HepG2 (cell line): ENCODE data around the gene SLC25A19. TPM values are rescaled to one million over a fixed set of nuclear protein-coding genes. Genes with fewer than 3 reads are reported as not detected.

Source experiments
- ATAC-seq: fragments of 200-7000 bp; cut with Tn5 transposase; 3 replicates; pipeline ENCODE4 v1.9.1; 2020; ENCODE audit warnings: mild to moderate bottlenecking, moderate library complexity
- BruUV-seq: library from RNA; stranded (reverse); fragments of 400-500 nt; replicated peaks from 2 replicates; lab custom pipeline; 2021; lab: Mats Ljungman, UMichigan
- CTCF ChIA-PET: fragments of 300-600 bp; formaldehyde crosslinking; extraction: SDS; loops from one replicate; lab custom pipeline; 2021; ENCODE audit warnings: low total read pairs, inconsistent platforms, low intra/inter-chr PET ratio; lab: Yijun Ruan, JAX
- POLR2A ChIA-PET: fragments of 350-600 bp; sonication (Branson Sonifier 250); formaldehyde crosslinking; loops from one replicate; lab custom pipeline; 2020; ENCODE audit warnings: antibody characterized with exemption, inconsistent platforms; lab: Yijun Ruan, JAX
- DNase-seq: peaks from one replicate; pipeline ENCODE4 v3.0.0-alpha.2; 2015; ENCODE audit warnings: low spot score
- FAIRE-seq: peaks from 3 replicates; lab custom pipeline; 2011; peaks lifted over from hg19 to GRCh38; lab: Jason Lieb, UNC
- H2AFZ ChIP-seq: one replicate; pipeline ENCODE4 v1.6.1; 2011; ENCODE audit warnings: low read length, inconsistent platforms
- H3K27ac ChIP-seq: fragments of 300-600 bp; 3 replicates; pipeline ENCODE4 v1.8.0; 2011; ENCODE audit warnings: mixed run types, mild to moderate bottlenecking, mixed read lengths, low read length, inconsistent platforms; ENCODE audit not compliant: insufficient read depth; ENCODE audit errors: extremely low read length
- H3K27me3 ChIP-seq, 2 experiments: fragments of 200-600 bp in 1 of 2; 2 replicates in 1 of 2; 3 replicates in 1 of 2; pipeline versions ENCODE4 v1.6.0 to v1.8.0; 2011; ENCODE audit warnings: low read length in 2 of 2, mild to moderate bottlenecking in 2 of 2, moderate library complexity in 2 of 2, inconsistent platforms in 1 of 2; ENCODE audit not compliant: insufficient read depth in 2 of 2, control insufficient read depth in 1 of 2
- H3K36me3 ChIP-seq, 2 experiments: fragments of 200-600 bp in 1 of 2; replicated peaks in 1 of 2; 2 replicates in 1 of 2; 3 replicates in 1 of 2; pipeline versions ENCODE4 v1.5.1 to v1.8.0; 2011; ENCODE audit warnings: low read length in 2 of 2, inconsistent platforms in 1 of 2; ENCODE audit not compliant: insufficient read depth in 2 of 2, control insufficient read depth in 1 of 2
- H3K4me1 ChIP-seq: 2 replicates; pipeline ENCODE4 v1.5.1; 2012; ENCODE audit warnings: low read length, inconsistent platforms; ENCODE audit not compliant: insufficient read depth
- H3K4me2 ChIP-seq: 2 replicates; pipeline ENCODE4 v1.6.0; 2011; ENCODE audit warnings: low read depth, low read length, inconsistent platforms
- H3K4me3 ChIP-seq, 3 experiments: fragments of 200-600 bp in 1 of 3; sonication (generic), shearing (Covaris generic) in 1 of 3; replicated peaks in 1 of 3; 2 replicates each; pipeline ENCODE4 v1.5.1; 2011 to 2016; ENCODE audit warnings: low read length in 3 of 3, inconsistent platforms in 2 of 3, low read depth in 2 of 3, mild to moderate bottlenecking in 2 of 3, control low read depth in 1 of 3, mixed read lengths in 1 of 3; ENCODE audit not compliant: insufficient read depth in 1 of 3
- H3K79me2 ChIP-seq: one replicate; pipeline ENCODE4 v1.6.1; 2011; ENCODE audit warnings: low read length, inconsistent platforms; ENCODE audit not compliant: insufficient read depth
- H3K9ac ChIP-seq: 2 replicates; pipeline ENCODE4 v1.6.0; 2011; ENCODE audit warnings: mild to moderate bottlenecking, low read depth, low read length, inconsistent platforms; ENCODE audit not compliant: insufficient read depth
- H3K9me3 ChIP-seq: 2 replicates; pipeline ENCODE4 v1.5.1; 2012; ENCODE audit warnings: mild to moderate bottlenecking, low read length
- H4K20me1 ChIP-seq: 2 replicates; pipeline ENCODE4 v1.6.0; 2011; ENCODE audit warnings: inconsistent platforms, mild to moderate bottlenecking, low read length, moderate library complexity; ENCODE audit not compliant: insufficient read depth
- KLF12 ChIP-seq: sonication (generic); formaldehyde crosslinking; IDR thresholded peaks from 2 replicates; pipeline ENCODE4 v1.4.0; 2020; ENCODE audit warnings: missing genetic modification reagents, borderline replicate concordance
- MED1 ChIP-seq: sonication (generic); formaldehyde crosslinking; IDR thresholded peaks from 2 replicates; pipeline ENCODE4 v1.4.0; 2020; ENCODE audit warnings: missing genetic modification reagents
- RFXAP ChIP-seq: sonication (generic); formaldehyde crosslinking; IDR thresholded peaks from 2 replicates; pipeline ENCODE4 v1.4.0; 2020; ENCODE audit warnings: missing genetic modification reagents, borderline replicate concordance
- ZNF12 ChIP-seq: sonication (generic); formaldehyde crosslinking; IDR thresholded peaks from 2 replicates; pipeline ENCODE4 v1.5.0; 2020; ENCODE audit warnings: missing genetic modification reagents
- ZNF142 ChIP-seq: sonication (generic); formaldehyde crosslinking; IDR thresholded peaks from 2 replicates; pipeline ENCODE4 v1.4.0; 2020; ENCODE audit warnings: missing genetic modification reagents
- ZNF496 ChIP-seq: sonication (generic); formaldehyde crosslinking; IDR thresholded peaks from 2 replicates; pipeline ENCODE4 v1.8.1; 2023; ENCODE audit warnings: mild to moderate bottlenecking, moderate library complexity, missing genetic modification reagents; ENCODE audit not compliant: insufficient replicate concordance
- ZNF614 ChIP-seq: IDR thresholded peaks from 2 replicates; pipeline ENCODE4 v1.6.1; 2018; ENCODE audit warnings: missing biosample characterization, missing genetic modification reagents, inconsistent platforms, borderline replicate concordance
- WGBS: methylation state at CpG from one replicate; pipeline ENCODE4 v1.1.6; 2017; ENCODE audit warnings: low lambda C conversion rate; 5-methylcytosine and 5-hydroxymethylcytosine counted together
- in situ Hi-C: cut with HindIII; loops from 2 replicates; pipeline ENCODE4 v1.10.0; 2017; ENCODE audit warnings: low pct_unique_long_range_greater_than_20kb; ENCODE audit not compliant: extremely low pct_ligation_motif_present
- intact Hi-C: fragments of 100-400 bp; cut with micrococcal nuclease; formaldehyde crosslinking; loops from one replicate; pipeline ENCODE4 v1.10.0; 2022; ENCODE audit not compliant: unreplicated experiment
- polyA plus RNA-seq, 8 experiments: library from polyadenylated mRNA; depleted of rRNA in 3 of 8; stranded (reverse) in 7 of 8; unstranded in 1 of 8; fragments of >200 nt; fragmentation: Illumina TruSeq in 4 of 8; extraction: Trizol in 4 of 8; gene quantifications; 2 replicates each; pipeline versions ENCODE4 v1.2.1 to v1.2.3, GENCODE V29; 2011 to 2016; ENCODE audit warnings: low read depth in 4 of 8, missing spikeins in 1 of 8, mixed read lengths in 1 of 8; ENCODE audit not compliant: insufficient read depth in 1 of 8
- total RNA-seq, 5 experiments: library from RNA; depleted of rRNA; stranded (reverse); fragments of >200 nt; fragmentation: Illumina TruSeq; extraction: Trizol; gene quantifications; 2 replicates each; pipeline ENCODE4 v1.2.3, GENCODE V29; 2016; ENCODE audit warnings: low read depth in 1 of 5
- TF ChIP-seq, protein P1 (sequence below): IDR thresholded peaks from 2 replicates; pipeline ENCODE4 v1.6.1; 2012; ENCODE audit warnings: inconsistent platforms

The SLC25A19 gene
- total and polyA plus RNA-seq, 2 of the 13 experiments (the other 11 are each of a cell fraction or from before 2014, with no cell fraction given), result 24.4 to 41.4 TPM

DNA sequence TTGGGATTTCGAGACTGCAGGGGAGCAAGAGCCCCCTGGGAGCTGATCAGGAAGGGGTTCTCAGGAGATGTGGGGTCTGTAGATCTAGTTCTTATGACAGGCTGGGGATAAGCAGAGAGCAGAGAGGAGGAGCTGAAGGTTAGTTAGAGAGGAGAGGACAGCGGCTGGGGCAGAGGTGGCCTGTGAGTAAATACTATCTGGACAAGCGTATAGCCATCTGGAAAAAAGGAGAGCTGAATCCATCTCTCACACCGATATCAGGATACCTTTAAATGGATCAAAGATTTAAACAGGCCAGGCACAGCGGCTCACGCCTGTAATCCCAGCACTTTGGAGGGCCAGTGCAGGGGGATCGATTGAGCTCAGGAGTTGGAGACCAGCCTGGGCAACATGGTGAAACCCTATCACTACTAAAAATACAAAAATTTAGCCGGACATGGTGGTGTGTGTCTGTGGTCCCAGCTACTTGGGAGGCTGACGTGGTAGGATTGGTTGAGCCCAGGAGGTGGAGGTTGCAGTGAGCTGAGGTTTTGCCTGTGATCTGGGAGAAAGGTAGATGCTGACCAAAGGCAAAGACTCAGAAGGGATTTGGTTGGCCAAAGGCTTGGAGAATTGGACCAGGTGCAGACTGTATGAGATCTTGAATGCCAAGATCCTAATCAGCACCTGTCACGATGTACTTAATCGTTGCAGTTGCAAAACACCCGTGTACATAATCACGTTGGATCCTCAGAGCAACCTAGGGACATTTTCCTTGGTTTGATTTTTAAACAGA lies 18.9 kb upstream of the SLC25A19 start:
- in situ Hi-C loops, result no loop called here
- Histone ChIP-seq H3K4me3 (peak overlapping the region; percentile 35 to 69 (median 48); a peak in 5 of 6 replicates), H3K9me3 (no peaks in the 10 kb centered on the region), H3K27ac (peak overlapping the region; percentile 89), H3K36me3 (no peaks in the 10 kb centered on the region), H3K27me3 (no peaks in the 10 kb centered on the region), H3K4me1 (peaks cover 64% of the 10 kb centered on the region), H2AFZ (peak overlapping the region; percentile 38), H3K4me2 (peak overlapping the region; percentile 85), H3K9ac (peak overlapping the region; percentile 76), H4K20me1 (no peaks in the 10 kb centered on the region), H3K79me2 (no peaks in the 10 kb centered on the region)
- POLR2A ChIA-PET, result interaction anchor here (0.7 to 4.3 kb wide), 15 partner anchors 9 to 272 kb away, joined by 3 to 39 read pairs (median 7); partner anchors contain the start of genes GGA3, GRB2, MIF4GD and MRPS7
- intact Hi-C loops, result no loop called here
- peak; percentile 2; the same call in 2 of the 3 replicates for ATAC-seq
- BruUV-seq, result no TSS peak
- DNase-seq, result no peak
- CTCF ChIA-PET, result no interaction called here
- no peak for FAIRE-seq
- 54% methylated on average over 13 of the region's 13 CpGs for WGBS
- TF ChIP-seq KLF12 (CRISPR knock-in tag), result 0 out of 2 replicates have a peak, but pooled peaks have one; percentile 22
- no peak for TF ChIP-seq ZNF496 (CRISPR knock-in tag)
- no peak for TF ChIP-seq ZNF614 (CRISPR knock-in tag)
- TF ChIP-seq, protein P1, sequence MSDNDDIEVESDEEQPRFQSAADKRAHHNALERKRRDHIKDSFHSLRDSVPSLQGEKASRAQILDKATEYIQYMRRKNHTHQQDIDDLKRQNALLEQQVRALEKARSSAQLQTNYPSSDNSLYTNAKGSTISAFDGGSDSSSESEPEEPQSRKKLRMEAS, result no peak
- peak; percentile 25; the same call in 1 of the 2 replicates for TF ChIP-seq MED1 (CRISPR knock-in tag)
- TF ChIP-seq ZNF142 (CRISPR knock-in tag), result no peak
- 0 out of 2 replicates have a peak, but pooled peaks have one; percentile 12 for TF ChIP-seq ZNF12 (CRISPR knock-in tag)
- TF ChIP-seq RFXAP (CRISPR knock-in tag), result peak; percentile 16; the same call in 1 of the 2 replicates
